ENCODE results near the gene NOSTRIN. TPM values are rescaled to one million over a fixed set of nuclear protein-coding genes. Genes with fewer than 3 reads are reported as not detected.
A peak's percentile ranks its signal among the peaks of the same experiment; 100 is the strongest.

NOSTRIN gene
- total RNA-seq, 1 experiment from 2014 or later: 0.40 TPM

- no peak for DNase-seq
Measured at GRCh38 chr2:168819829-168820489, 17.5 kb downstream of the NOSTRIN start.

GRCh38 chr2:168821577-168821976, 19.1 kb downstream of the NOSTRIN start:
- no peak for DNase-seq
- H3K27ac ChIP-seq: no peak overlapping the region
- H3K9me3 ChIP-seq (replicated peaks): no peaks in the 10 kb centered on the region
- no peaks in the 10 kb centered on the region for H3K27me3 ChIP-seq
- H3K4me3 ChIP-seq: no peak overlapping the region
- H3K4me1 ChIP-seq: no peaks in the 10 kb centered on the region
- H3K36me3 ChIP-seq: no peaks in the 10 kb centered on the region

More at GRCh38 chr2:168819829-168820489, 17.5 kb downstream of the NOSTRIN start:
- no peak overlapping the region for H3K27ac ChIP-seq
- H3K9me3 ChIP-seq (replicated peaks): no peaks in the 10 kb centered on the region
- H3K27me3 ChIP-seq: no peaks in the 10 kb centered on the region
- no peak overlapping the region for H3K4me3 ChIP-seq
- H3K4me1 ChIP-seq: peaks cover 5% of the 10 kb centered on the region; the same call in 1 of the 2 replicates
- no peaks in the 10 kb centered on the region for H3K36me3 ChIP-seq

GRCh38 chr2:168821992-168822391, 19.6 kb downstream of the NOSTRIN start:
- Histone ChIP-seq H3K4me3 (no peak overlapping the region), H3K27ac (no peak overlapping the region), H3K4me1 (no peaks in the 10 kb centered on the region), H3K27me3 (no peaks in the 10 kb centered on the region), H3K9me3 (replicated peaks) (no peaks in the 10 kb centered on the region), H3K36me3 (no peaks in the 10 kb centered on the region)
- DNase-seq: no peak

DNA sequence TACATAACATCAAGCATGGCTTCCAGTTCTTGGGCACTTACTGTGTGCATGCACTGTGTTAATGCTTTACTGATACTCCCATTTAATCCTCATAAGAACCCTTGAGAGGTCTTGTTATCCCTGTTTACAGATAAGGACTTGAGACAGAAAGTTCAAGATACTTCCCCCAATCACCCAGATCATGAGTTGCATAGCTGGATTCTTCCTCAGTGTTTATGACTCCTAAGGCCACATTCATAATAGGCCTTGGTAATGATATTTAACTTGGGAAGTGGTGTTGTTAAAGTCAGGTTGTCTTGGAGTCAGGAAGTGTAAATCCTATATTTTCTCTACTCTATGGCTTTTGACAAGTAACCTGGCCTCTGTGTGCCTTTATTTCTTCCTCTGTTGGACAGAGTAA, 22.7 kb downstream of the NOSTRIN start:
- Histone ChIP-seq H3K27ac (no peak overlapping the region), H3K9me3 (replicated peaks) (no peaks in the 10 kb centered on the region), H3K4me3 (no peak overlapping the region), H3K27me3 (no peaks in the 10 kb centered on the region), H3K4me1 (no peaks in the 10 kb centered on the region), H3K36me3 (no peaks in the 10 kb centered on the region)
- no peak for DNase-seq

DNA sequence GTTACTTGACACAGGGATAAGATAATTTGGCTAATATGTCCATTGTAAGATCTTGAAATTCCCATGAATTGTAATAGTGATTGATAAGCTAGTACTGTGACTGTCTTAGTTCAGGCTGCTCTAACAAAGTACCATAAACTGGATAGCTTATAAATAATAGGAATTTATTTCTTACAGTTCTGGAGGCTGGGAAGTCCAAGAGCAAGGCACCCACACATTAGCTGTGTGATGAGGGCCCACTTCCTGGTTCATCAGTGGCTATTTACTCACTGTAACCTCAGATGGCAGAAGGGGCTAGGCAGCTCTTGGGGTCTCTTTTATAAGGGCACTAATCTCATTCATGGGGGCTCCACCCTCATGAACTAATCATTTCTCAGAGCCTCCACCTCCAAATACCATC, 28.5 kb downstream of the NOSTRIN start:
- H3K27ac ChIP-seq: no peak overlapping the region
- H3K9me3 ChIP-seq (replicated peaks): 0 out of 2 replicates have a peak, but pooled peaks cover 3% of the 10 kb centered on the region
- no peaks in the 10 kb centered on the region for H3K27me3 ChIP-seq
- H3K4me3 ChIP-seq: no peak overlapping the region
- H3K36me3 ChIP-seq: no peaks in the 10 kb centered on the region
- DNase-seq: no peak
- no peaks in the 10 kb centered on the region for H3K4me1 ChIP-seq

DNA sequence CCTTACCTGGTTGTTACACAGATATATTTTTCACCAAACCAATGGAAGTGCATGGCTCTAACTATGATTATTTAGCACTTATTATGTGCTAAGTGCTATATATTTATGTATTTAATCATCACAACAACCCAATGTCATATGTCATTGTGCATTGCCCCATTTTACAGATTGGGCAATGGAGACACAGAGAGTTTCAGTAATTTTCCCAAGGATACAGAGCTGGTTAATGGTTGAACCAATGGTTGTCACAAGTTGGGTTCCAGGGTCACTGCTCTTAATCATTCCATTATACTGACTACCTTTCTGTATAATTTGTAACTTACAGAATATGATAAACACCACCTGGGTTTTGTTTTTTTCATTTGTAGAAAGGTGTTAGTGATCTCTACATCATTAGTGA, 29.2 kb downstream of the NOSTRIN start:
- Histone ChIP-seq H3K36me3 (no peaks in the 10 kb centered on the region), H3K4me3 (no peak overlapping the region), H3K27ac (no peak overlapping the region), H3K4me1 (no peaks in the 10 kb centered on the region), H3K9me3 (replicated peaks) (0 out of 2 replicates have a peak, but pooled peaks cover 3% of the 10 kb centered on the region), H3K27me3 (no peaks in the 10 kb centered on the region)
- no peak for DNase-seq

DNA sequence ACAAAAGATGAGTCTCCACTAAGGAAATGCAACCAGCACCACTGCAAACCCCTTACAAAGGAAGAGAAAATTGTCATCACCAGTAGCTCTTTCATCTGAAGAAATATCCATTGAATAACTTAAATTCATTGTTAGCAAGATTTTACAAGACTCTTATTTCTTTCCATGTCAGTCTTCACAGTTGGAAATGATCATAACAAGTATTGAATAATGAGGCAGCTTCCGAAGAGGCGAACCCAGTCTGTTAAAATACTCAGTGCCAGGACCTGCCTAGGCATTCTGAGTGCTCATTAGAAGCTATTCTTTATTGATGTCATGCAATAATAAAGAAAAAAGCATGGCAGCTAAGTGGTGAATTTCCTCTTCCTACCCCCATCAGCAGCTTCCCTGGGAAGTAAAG, 33.5 kb downstream of the NOSTRIN start:
- Histone ChIP-seq H3K27ac (no peak overlapping the region), H3K27me3 (no peaks in the 10 kb centered on the region), H3K4me3 (no peak overlapping the region), H3K9me3 (replicated peaks) (0 out of 2 replicates have a peak, but pooled peaks cover 3% of the 10 kb centered on the region), H3K36me3 (no peaks in the 10 kb centered on the region), H3K4me1 (no peaks in the 10 kb centered on the region)
- no peak for DNase-seq

GRCh38 chr2:168841445-168841844, 39.0 kb downstream of the NOSTRIN start:
- no peak overlapping the region for H3K27ac ChIP-seq
- H3K27me3 ChIP-seq: no peaks in the 10 kb centered on the region
- DNase-seq: peak; percentile 27 to 53
- no peak overlapping the region for H3K4me3 ChIP-seq
- H3K4me1 ChIP-seq: no peaks in the 10 kb centered on the region; the same call in 1 of the 2 replicates
- H3K9me3 ChIP-seq (replicated peaks): no peaks in the 10 kb centered on the region
- no peaks in the 10 kb centered on the region for H3K36me3 ChIP-seq

- no peaks in the 10 kb centered on the region for H3K9me3 ChIP-seq (replicated peaks)
- H3K4me3 ChIP-seq: no peak overlapping the region
- no peaks in the 10 kb centered on the region; the same call in 1 of the 2 replicates for H3K4me1 ChIP-seq
- no peak overlapping the region for H3K27ac ChIP-seq
- no peaks in the 10 kb centered on the region for H3K36me3 ChIP-seq
- DNase-seq: no peak
- no peaks in the 10 kb centered on the region for H3K27me3 ChIP-seq
Measured at GRCh38 chr2:168843253-168843652, 40.8 kb downstream of the NOSTRIN start.

DNA sequence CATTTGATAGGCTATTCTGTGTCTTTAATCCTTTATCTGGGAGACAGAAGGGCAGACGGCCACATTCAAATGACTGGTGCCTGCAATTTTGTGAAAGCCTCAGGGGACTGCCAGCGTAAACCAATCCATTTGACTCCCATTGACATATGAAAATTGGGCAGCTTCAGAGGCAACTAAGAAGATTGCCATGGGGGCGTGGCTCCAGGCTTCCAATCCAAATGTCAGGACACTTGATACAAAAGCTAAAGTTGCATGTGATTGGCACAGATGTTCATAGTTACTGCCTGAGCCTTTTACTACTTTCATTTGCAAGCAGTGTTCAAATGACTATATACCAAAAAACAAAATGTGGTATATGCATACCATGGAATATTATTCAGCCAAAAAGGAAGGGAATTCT, 45.8 kb downstream of the NOSTRIN start:
- H3K4me1 ChIP-seq: peaks cover 3% of the 10 kb centered on the region; the same call in 1 of the 2 replicates
- no peak overlapping the region for H3K27ac ChIP-seq
- peaks cover 13% of the 10 kb centered on the region for H3K36me3 ChIP-seq
- peak in 1 of 2 experiments; percentile 23 for DNase-seq
- no peak overlapping the region for H3K4me3 ChIP-seq
- H3K9me3 ChIP-seq (replicated peaks): no peaks in the 10 kb centered on the region
- no peaks in the 10 kb centered on the region for H3K27me3 ChIP-seq

DNA sequence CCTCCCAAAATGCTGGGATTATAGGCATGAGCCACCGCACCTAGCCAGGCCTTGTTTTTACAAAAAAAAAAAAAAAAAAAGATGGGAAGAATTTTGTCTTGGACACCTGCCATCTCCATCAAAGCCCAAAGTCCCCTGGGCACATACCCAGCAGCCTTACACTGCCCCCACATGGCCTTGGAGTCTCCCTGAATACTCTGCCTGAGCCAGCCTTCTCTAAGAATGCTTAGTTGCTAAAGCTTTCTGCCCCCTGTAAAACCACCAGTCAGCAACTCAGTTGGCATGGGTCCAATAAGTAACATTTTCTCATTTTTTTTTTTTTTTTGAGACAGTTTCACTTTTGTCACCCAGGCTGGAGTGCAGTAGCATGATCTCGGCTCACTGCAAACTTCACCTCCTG, 47.2 kb downstream of the NOSTRIN start:
- Histone ChIP-seq H3K36me3 (peaks cover 17% of the 10 kb centered on the region), H3K9me3 (replicated peaks) (no peaks in the 10 kb centered on the region), H3K27me3 (no peaks in the 10 kb centered on the region), H3K27ac (no peak overlapping the region), H3K4me3 (no peak overlapping the region), H3K4me1 (peaks cover 3% of the 10 kb centered on the region; the same call in 1 of the 2 replicates)
- DNase-seq: peak; percentile 70 to 74

- Histone ChIP-seq H3K36me3 (peaks cover 26% of the 10 kb centered on the region), H3K4me1 (peaks cover 3% of the 10 kb centered on the region; the same call in 1 of the 2 replicates), H3K27me3 (no peaks in the 10 kb centered on the region), H3K9me3 (replicated peaks) (no peaks in the 10 kb centered on the region), H3K27ac (no peak overlapping the region), H3K4me3 (no peak overlapping the region)
- no peak for DNase-seq
Measured at GRCh38 chr2:168850846-168851245, 48.4 kb downstream of the NOSTRIN start.

DNA sequence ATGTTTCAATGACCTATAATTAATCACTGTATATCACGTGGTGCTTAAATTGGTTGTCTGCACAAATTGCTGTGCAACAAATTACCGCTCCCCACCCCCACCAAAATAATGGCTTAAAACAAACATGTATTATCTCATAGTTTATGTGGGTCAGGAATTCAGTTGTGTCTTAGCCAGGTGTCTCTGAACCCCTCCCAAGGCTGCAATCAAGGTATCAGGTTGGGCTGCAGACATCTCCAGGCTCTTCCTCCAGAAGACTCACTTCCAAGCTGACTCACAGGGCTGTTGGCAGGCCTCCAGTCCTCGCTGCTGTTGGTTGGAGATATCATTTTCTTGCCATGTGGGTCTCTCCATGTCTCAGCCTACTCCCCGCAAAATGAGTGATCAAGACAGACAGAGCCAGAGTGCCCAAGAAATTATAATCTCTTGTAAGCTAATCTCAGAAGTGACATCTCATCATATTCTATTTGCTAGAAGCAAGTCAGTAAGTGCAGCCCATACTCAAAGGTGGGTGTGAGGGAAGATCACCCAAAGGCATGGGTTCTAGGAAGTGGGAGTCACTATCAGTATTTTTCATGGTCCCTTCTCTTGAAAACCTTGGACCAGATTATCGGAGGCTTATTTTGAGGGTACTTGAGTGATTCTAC, 49.4 kb downstream of the NOSTRIN start:
- peaks cover 26% of the 10 kb centered on the region for H3K36me3 ChIP-seq
- no peaks in the 10 kb centered on the region for H3K27me3 ChIP-seq
- no peak overlapping the region for H3K27ac ChIP-seq
- no peak overlapping the region for H3K4me3 ChIP-seq
- H3K9me3 ChIP-seq (replicated peaks): no peaks in the 10 kb centered on the region
- H3K4me1 ChIP-seq: peaks cover 3% of the 10 kb centered on the region; the same call in 1 of the 2 replicates
- peak; percentile 12 to 36 for DNase-seq

GRCh38 chr2:168852481-168852880, 50.0 kb downstream of the NOSTRIN start:
- Histone ChIP-seq H3K4me1 (peaks cover 3% of the 10 kb centered on the region; the same call in 1 of the 2 replicates), H3K27me3 (no peaks in the 10 kb centered on the region), H3K4me3 (no peak overlapping the region), H3K27ac (no peak overlapping the region), H3K36me3 (peaks cover 27% of the 10 kb centered on the region), H3K9me3 (replicated peaks) (no peaks in the 10 kb centered on the region)
- DNase-seq: no peak

GRCh38 chr2:168853471-168853870, 51.0 kb downstream of the NOSTRIN start:
- DNase-seq: no peak
- Histone ChIP-seq H3K36me3 (peaks cover 37% of the 10 kb centered on the region), H3K9me3 (replicated peaks) (no peaks in the 10 kb centered on the region), H3K27me3 (no peaks in the 10 kb centered on the region), H3K27ac (no peak overlapping the region), H3K4me1 (peaks cover 3% of the 10 kb centered on the region; the same call in 1 of the 2 replicates), H3K4me3 (no peak overlapping the region)

All from SJCRH30 (cell line).